Measurements from ENCODE around the gene SOWAHD.
"Not testable (repeated sequence)": the region's sequence is repeated elsewhere in the genome, so short reads cannot be mapped to it uniquely, and the experiment has no call there.

SOWAHD gene

DNA sequence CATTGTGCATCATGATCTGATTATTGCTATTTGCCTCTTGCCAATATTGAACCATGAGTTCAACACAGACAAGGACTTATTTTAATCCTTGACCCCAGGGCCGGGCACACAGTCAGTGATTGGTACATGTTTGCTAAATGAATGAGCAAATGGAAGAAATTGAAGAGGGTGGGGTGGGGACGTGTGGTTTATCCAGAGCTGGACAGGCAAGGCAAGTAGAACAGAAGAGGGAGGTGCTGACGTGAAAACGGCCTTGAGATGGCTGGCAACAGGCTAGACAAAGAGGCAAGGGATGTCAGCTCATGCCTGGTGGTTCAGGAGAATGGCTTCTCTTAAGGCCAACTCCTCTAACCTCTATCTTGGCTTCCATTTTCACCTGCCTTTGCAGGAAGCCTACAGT, 50.1 kb downstream of the SOWAHD start:
- not testable (repeated sequence) for DNase-seq (ENCODE audit: low read depth, low spot score); H3K27ac ChIP-seq

DNA sequence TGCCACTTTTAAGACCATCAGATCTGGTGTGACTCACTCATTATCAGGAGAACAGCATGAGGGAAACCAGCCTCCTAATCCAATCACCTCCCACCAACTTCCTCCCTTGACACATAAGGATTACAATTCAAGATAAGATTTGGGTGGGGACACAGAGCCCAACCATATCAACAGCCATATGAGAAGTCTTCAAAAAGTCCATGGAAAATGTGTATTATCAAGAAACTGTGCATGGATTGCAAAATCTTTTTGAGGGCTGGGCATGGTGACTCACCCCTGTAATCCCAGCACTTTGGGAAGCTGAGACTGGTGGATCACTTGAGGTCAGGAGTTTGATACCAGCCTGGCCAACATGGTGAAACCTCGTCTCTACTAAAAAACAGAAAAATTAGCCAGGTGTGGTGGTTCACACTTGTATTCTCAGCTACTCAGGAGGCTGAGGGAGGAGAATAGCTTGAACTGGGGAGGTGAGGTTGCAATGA, 50.8 kb downstream of the SOWAHD start:
- no peak for DNase-seq (ENCODE audit: low read depth, low spot score)
- H3K27ac ChIP-seq, result no peak overlapping the region

Measured in epithelial cell of prostate (primary cell).